ENCODE results near the gene MGST3.

DNA sequence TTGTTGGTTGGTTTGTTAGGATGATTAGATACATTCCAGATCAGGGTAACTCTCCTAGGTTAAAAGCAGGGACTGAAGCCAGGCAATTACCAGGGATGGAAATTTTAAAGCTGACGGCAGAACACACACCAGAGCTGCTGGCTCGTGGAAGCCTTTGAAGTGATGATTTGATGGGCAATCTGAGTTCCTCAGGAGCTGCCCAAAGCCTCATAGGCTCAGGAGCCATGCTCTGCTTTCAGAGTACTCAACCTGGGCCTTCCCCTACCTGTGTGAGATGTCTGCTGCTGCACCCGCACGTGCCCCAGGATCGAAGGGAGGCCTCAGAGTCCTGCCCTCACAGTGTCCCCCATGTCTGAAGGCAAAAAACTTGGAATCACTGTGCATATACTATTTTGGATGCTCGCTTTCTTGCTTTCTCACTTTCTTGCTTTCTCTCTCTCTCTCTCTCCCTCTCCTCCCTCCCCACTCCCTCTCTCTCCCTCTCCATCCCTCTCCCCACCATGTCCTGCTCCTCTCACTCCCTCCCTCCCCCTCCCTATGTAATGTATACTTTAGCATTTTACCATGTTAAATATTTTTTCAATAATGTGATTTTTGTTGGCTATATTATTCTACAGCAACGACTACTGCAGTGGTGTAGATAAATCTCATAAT lies 18.0 kb downstream of the MGST3 start:
- TF ChIP-seq CEBPB (IDR thresholded peaks at IDR 0.05) (no peak), TAF1 (IDR thresholded peaks at IDR 0.05; ENCODE audit: low read depth) (no peak), EP300 (IDR thresholded peaks at IDR 0.05; ENCODE audit: borderline replicate concordance) (no peak), TEAD4 (IDR thresholded peaks at IDR 0.05) (no peak), RAD21 (IDR thresholded peaks at IDR 0.05; ENCODE audit: low read depth) (no peak), EGR1 (IDR thresholded peaks at IDR 0.05) (no peak), NFIC (IDR thresholded peaks at IDR 0.05) (no peak), TCF12 (IDR thresholded peaks at IDR 0.05; ENCODE audit: low read depth) (no peak)
